ENCODE data around the gene IRF2BP2. TPM values are rescaled to one million over a fixed set of nuclear protein-coding genes. Genes with fewer than 3 reads are reported as not detected.

IRF2BP2 gene
- total and polyA plus RNA-seq, 2 of the 13 experiments (the other 11 are each of a cell fraction or from before 2014, with no cell fraction given): 140 to 147 TPM

DNA sequence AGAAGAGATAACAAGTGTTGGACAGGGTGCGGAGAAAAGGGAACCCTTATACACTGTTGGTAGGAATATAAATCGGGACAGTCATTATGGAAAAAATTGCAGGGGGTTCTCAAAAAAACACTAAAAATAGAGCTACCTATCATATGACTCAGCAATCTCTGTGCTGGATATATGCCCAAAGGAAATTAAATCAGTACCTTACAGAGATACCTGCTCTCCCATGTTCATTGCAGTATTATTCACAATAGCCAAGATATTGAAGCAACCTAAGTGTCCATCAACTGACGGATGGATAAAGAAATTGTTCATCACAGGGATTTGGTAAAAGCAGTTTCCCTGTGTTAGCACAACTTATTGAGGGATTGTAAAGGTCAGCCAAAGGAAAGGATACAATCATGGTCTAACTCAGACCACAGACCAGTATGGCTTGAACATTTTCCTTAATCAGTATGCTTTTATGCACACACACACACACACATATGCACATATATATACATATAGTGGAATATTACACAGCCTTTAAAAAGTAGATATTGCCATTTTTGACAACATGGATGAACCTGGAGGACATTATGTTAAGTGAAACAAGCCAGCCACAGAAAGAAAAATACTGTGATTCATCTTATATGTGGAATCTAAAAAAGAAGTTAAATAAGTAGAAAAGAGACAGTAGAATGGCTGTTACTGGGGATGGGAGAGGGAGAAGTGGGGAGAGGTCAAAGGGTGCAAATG is 44.2 kb upstream of the IRF2BP2 start:
- in situ Hi-C loops (cut with HindIII; ENCODE audit: extremely low pct_ligation_motif_present, low pct_unique_long_range_greater_than_20kb) (no loop called here), intact Hi-C loops (cut with micrococcal nuclease; ENCODE audit: unreplicated experiment) (no loop called here)
- WGBS (ENCODE audit: low lambda C conversion rate): 95% methylated on average over 3 of the region's 3 CpGs
- FAIRE-seq (no peak), DNase-seq (ENCODE audit: low spot score) (no peak), ATAC-seq (no peak)
- Histone ChIP-seq H3K9me3 (ENCODE audit: low read length) (no peaks in the 10 kb centered on the region), H3K4me1 (ENCODE audit: insufficient read depth, low read length) (peaks cover 36% of the 10 kb centered on the region), H3K4me3 (replicated peaks in 1 of 3; ENCODE audit: insufficient read depth in 1 of 3, low read depth in 2 of 3, low read length in 3 of 3) (no peak overlapping the region), H3K27ac (ENCODE audit: extremely low read length, insufficient read depth, low read length) (no peak overlapping the region), H3K79me2 (ENCODE audit: insufficient read depth, low read length) (no peaks in the 10 kb centered on the region), H4K20me1 (ENCODE audit: insufficient read depth, low read length) (no peaks in the 10 kb centered on the region), H3K4me2 (ENCODE audit: low read depth, low read length) (no peak overlapping the region), H3K36me3 (replicated peaks in 1 of 2; ENCODE audit: control insufficient read depth in 1 of 2, insufficient read depth in 2 of 2, low read length in 2 of 2) (no peaks in the 10 kb centered on the region), H3K27me3 (ENCODE audit: control insufficient read depth in 1 of 2, insufficient read depth in 2 of 2, low read length in 2 of 2) (no peaks in the 10 kb centered on the region), H2AFZ (ENCODE audit: low read length) (peak overlapping the region; percentile 39), H3K9ac (ENCODE audit: insufficient read depth, low read depth, low read length) (no peak overlapping the region)
- TF ChIP-seq ZFP36 (IDR thresholded peaks at IDR 0.05; ENCODE audit: borderline replicate concordance, low read depth, low read length, partially characterized antibody): no peak
- no peak for TF ChIP-seq KDM3A (CRISPR knock-in tag; IDR thresholded peaks at IDR 0.05; ENCODE audit: low read depth)
- no peak for TF ChIP-seq KLF16 (CRISPR knock-in tag; IDR thresholded peaks at IDR 0.05)
- TF ChIP-seq TCF7L2 (IDR thresholded peaks at IDR 0.05; ENCODE audit: low read depth, low read length): no peak
- no peak for TF ChIP-seq ZNF589 (CRISPR knock-in tag; conservative IDR thresholded peaks at IDR 0.05)
- TF ChIP-seq MBD4 (IDR thresholded peaks at IDR 0.05; ENCODE audit: borderline replicate concordance, low read length): no peak
- TF ChIP-seq, protein P1, sequence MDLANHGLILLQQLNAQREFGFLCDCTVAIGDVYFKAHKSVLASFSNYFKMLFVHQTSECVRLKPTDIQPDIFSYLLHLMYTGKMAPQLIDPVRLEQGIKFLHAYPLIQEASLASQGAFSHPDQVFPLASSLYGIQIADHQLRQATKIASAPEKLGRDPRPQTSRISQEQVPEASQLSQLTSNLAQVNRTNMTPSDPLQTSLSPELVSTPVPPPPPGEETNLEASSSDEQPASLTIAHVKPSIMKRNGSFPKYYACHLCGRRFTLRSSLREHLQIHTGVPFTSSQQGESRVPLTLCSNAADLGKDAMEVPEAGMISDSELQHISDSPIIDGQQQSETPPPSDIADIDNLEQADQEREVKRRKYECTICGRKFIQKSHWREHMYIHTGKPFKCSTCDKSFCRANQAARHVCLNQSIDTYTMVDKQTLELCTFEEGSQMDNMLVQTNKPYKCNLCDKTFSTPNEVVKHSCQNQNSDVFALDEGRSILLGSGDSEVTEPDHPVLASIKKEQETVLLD (CRISPR knock-in tag; IDR thresholded peaks at IDR 0.05; ENCODE audit: low read depth): no peak
- TF ChIP-seq, protein P2, sequence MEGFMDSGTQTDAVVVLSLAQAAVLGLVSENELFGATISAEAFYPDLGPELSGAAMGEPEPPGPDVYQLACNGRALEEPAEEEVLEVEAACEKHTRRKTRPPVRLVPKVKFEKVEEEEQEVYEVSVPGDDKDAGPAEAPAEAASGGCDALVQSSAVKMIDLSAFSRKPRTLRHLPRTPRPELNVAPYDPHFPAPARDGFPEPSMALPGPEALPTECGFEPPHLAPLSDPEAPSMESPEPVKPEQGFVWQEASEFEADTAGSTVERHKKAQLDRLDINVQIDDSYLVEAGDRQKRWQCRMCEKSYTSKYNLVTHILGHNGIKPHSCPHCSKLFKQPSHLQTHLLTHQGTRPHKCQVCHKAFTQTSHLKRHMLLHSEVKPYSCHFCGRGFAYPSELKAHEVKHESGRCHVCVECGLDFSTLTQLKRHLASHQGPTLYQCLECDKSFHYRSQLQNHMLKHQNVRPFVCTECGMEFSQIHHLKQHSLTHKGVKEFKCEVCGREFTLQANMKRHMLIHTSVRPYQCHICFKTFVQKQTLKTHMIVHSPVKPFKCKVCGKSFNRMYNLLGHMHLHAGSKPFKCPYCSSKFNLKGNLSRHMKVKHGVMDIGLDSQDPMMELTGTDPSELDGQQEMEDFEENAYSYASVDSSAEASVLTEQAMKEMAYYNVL (CRISPR knock-in tag; IDR thresholded peaks at IDR 0.05; ENCODE audit: borderline replicate concordance): no peak
- TF ChIP-seq ZFP90 (CRISPR knock-in tag; IDR thresholded peaks at IDR 0.05; ENCODE audit: borderline replicate concordance): no peak
- TF ChIP-seq CBFB (CRISPR knock-in tag; IDR thresholded peaks at IDR 0.05): no peak
- TF ChIP-seq JDP2 (CRISPR knock-in tag; IDR thresholded peaks at IDR 0.05; ENCODE audit: borderline replicate concordance): no peak
- TF ChIP-seq, protein P3, sequence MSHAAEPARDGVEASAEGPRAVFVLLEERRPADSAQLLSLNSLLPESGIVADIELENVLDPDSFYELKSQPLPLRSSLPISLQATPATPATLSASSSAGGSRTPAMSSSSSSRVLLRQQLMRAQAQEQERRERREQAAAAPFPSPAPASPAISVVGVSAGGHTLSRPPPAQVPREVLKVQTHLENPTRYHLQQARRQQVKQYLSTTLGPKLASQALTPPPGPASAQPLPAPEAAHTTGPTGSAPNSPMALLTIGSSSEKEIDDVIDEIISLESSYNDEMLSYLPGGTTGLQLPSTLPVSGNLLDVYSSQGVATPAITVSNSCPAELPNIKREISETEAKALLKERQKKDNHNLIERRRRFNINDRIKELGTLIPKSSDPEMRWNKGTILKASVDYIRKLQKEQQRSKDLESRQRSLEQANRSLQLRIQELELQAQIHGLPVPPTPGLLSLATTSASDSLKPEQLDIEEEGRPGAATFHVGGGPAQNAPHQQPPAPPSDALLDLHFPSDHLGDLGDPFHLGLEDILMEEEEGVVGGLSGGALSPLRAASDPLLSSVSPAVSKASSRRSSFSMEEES (CRISPR knock-in tag; IDR thresholded peaks at IDR 0.05): no peak
- no peak for TF ChIP-seq NFE2 (CRISPR knock-in tag; IDR thresholded peaks at IDR 0.05)
- no peak for TF ChIP-seq ZNF317 (CRISPR knock-in tag; IDR thresholded peaks at IDR 0.05)
- TF ChIP-seq, protein P4, sequence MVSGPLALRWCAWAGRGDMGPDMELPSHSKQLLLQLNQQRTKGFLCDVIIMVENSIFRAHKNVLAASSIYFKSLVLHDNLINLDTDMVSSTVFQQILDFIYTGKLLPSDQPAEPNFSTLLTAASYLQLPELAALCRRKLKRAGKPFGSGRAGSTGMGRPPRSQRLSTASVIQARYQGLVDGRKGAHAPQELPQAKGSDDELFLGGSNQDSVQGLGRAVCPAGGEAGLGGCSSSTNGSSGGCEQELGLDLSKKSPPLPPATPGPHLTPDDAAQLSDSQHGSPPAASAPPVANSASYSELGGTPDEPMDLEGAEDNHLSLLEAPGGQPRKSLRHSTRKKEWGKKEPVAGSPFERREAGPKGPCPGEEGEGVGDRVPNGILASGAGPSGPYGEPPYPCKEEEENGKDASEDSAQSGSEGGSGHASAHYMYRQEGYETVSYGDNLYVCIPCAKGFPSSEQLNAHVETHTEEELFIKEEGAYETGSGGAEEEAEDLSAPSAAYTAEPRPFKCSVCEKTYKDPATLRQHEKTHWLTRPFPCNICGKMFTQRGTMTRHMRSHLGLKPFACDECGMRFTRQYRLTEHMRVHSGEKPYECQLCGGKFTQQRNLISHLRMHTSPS (CRISPR knock-in tag; IDR thresholded peaks at IDR 0.05; ENCODE audit: low read depth): no peak
- no peak for TF ChIP-seq EHMT2 (IDR thresholded peaks at IDR 0.05; ENCODE audit: borderline replicate concordance, low read depth, low read length)
- ChIA-PET CTCF (ENCODE audit: low intra/inter-chr PET ratio, low total read pairs) (no interaction called here), POLR2A (no interaction called here)
- no TSS peak for BruUV-seq (replicated peaks)

Data from HepG2 (cell line).